MCF 10A (cell line): ENCODE data around the gene EDN1. TPM values are rescaled to one million over a fixed set of nuclear protein-coding genes. Genes with fewer than 3 reads are reported as not detected.

Experiments used
- BruUV-seq: library from RNA; stranded (reverse); fragments of 400-500 nt; replicated peaks from 2 replicates; lab custom pipeline; 2021; lab: Mats Ljungman, UMichigan
- CTCF ChIA-PET: fragments of 300-600 bp; sonication (Branson Sonifier 250); formaldehyde crosslinking; extraction: SDS; loops from one replicate; lab custom pipeline; 2021; ENCODE audit warnings: antibody characterized with exemption, inconsistent platforms; lab: Yijun Ruan, JAX
- POLR2A ChIA-PET: fragments of 300-600, 350-650 bp; sonication (Branson Sonifier 250); formaldehyde crosslinking; extraction: SDS; loops from one replicate; lab custom pipeline; 2020; ENCODE audit warnings: antibody characterized with exemption, inconsistent platforms; lab: Yijun Ruan, JAX
- DNase-seq: peaks from one replicate; pipeline ENCODE4 v3.0.0-alpha.2; 2018; ENCODE audit not compliant: unreplicated experiment
- H3K27ac Mint-ChIP-seq: one replicate; pipeline ENCODE4 v1.8.0; 2022; ENCODE audit warnings: mild to moderate bottlenecking, low read depth, mixed read lengths; ENCODE audit not compliant: unreplicated experiment
- H3K27me3 Mint-ChIP-seq: one replicate; pipeline ENCODE4 v1.8.0; 2022; ENCODE audit warnings: mixed read lengths; ENCODE audit not compliant: insufficient read depth, unreplicated experiment
- H3K36me3 Mint-ChIP-seq: one replicate; pipeline ENCODE4 v1.8.0; 2022; ENCODE audit warnings: mild to moderate bottlenecking, moderate library complexity, mixed read lengths; ENCODE audit not compliant: insufficient read depth, unreplicated experiment
- H3K4me1 Mint-ChIP-seq: one replicate; pipeline ENCODE4 v1.8.0; 2022; ENCODE audit warnings: mixed read lengths; ENCODE audit not compliant: insufficient read depth, unreplicated experiment
- H3K4me3 Mint-ChIP-seq: one replicate; pipeline ENCODE4 v1.8.0; 2022; ENCODE audit warnings: mild to moderate bottlenecking, moderate library complexity, mixed read lengths; ENCODE audit not compliant: unreplicated experiment
- H3K9me3 Mint-ChIP-seq: one replicate; pipeline ENCODE4 v1.8.0; 2022; ENCODE audit warnings: mixed read lengths; ENCODE audit not compliant: unreplicated experiment
- CTCF ChIP-seq: fragments of 200-600 bp; IDR thresholded peaks from one replicate; pipeline ENCODE4 v1.8.0; 2022; ENCODE audit warnings: antibody characterized with exemption, mild to moderate bottlenecking; ENCODE audit not compliant: unreplicated experiment
- intact Hi-C: fragments of 100-400 bp; cut with micrococcal nuclease; formaldehyde crosslinking; loops from 2 replicates; pipeline ENCODE4 v1.14.1; 2022
- total RNA-seq: library from RNA; stranded (reverse); gene quantifications from 2 replicates; pipeline ENCODE4 v1.2.3, GENCODE V29; 2022

The EDN1 gene
- total RNA-seq, 1 experiment from 2014 or later, result 2.7 TPM

GRCh38 chr6:12263403-12263802 lies 26.8 kb upstream of the EDN1 start:
- Mint-ChIP-seq H3K27me3 (no peaks in the 10 kb centered on the region), H3K36me3 (no peaks in the 10 kb centered on the region), H3K9me3 (no peaks in the 10 kb centered on the region), H3K27ac (no peak overlapping the region), H3K4me3 (no peak overlapping the region), H3K4me1 (peaks cover 25% of the 10 kb centered on the region)
- ChIA-PET POLR2A (interaction anchor here (0.6 to 1.1 kb wide), 2 partner anchors 8 to 24 kb away, joined by 3 read pairs; no protein-coding TSS in a partner anchor), CTCF (interaction anchor here (0.7 to 1.7 kb wide), 2 partner anchors 26 to 49 kb away, joined by 3 to 5 read pairs; partner anchors contain the start of gene EDN1)
- BruUV-seq, result no TSS peak
- no peak for DNase-seq
- intact Hi-C loops, result no loop called here
- TF ChIP-seq CTCF, result no peak

GRCh38 chr6:12264671-12265070 lies 25.5 kb upstream of the EDN1 start:
- Mint-ChIP-seq H3K36me3 (no peaks in the 10 kb centered on the region), H3K4me1 (peaks cover 25% of the 10 kb centered on the region), H3K9me3 (no peaks in the 10 kb centered on the region), H3K4me3 (no peak overlapping the region), H3K27ac (no peak overlapping the region), H3K27me3 (no peaks in the 10 kb centered on the region)
- BruUV-seq, result no TSS peak
- intact Hi-C loops, result no loop called here
- no peak for TF ChIP-seq CTCF
- ChIA-PET CTCF (no interaction called here), POLR2A (interaction anchor here (1.1 kb wide), 1 partner anchor 23 kb away, joined by 3 read pairs; no protein-coding TSS in a partner anchor)
- no peak for DNase-seq

- intact Hi-C loops, result no loop called here
- CTCF ChIA-PET, result no interaction called here
Measured at GRCh38 chr6:12265296-12265695, 24.9 kb upstream of the EDN1 start.

GRCh38 chr6:12265791-12266190 lies 24.4 kb upstream of the EDN1 start:
- BruUV-seq, result no TSS peak
- Mint-ChIP-seq H3K4me3 (no peak overlapping the region), H3K9me3 (no peaks in the 10 kb centered on the region), H3K27ac (peak overlapping the region; percentile 1), H3K36me3 (no peaks in the 10 kb centered on the region), H3K27me3 (no peaks in the 10 kb centered on the region), H3K4me1 (peaks cover 25% of the 10 kb centered on the region)
- intact Hi-C loops, result no loop called here
- CTCF ChIA-PET, result interaction anchor here (0.7 kb wide), 1 partner anchor 20 kb away, joined by 3 read pairs; no protein-coding TSS in a partner anchor
- DNase-seq, result peak; percentile 70
- TF ChIP-seq CTCF, result no peak
- POLR2A ChIA-PET, result no interaction called here

More at GRCh38 chr6:12265296-12265695, 24.9 kb upstream of the EDN1 start:
- no peaks in the 10 kb centered on the region for H3K36me3 Mint-ChIP-seq
- no peak for DNase-seq
- TF ChIP-seq CTCF, result no peak
- H3K27me3 Mint-ChIP-seq, result no peaks in the 10 kb centered on the region
- no peaks in the 10 kb centered on the region for H3K9me3 Mint-ChIP-seq
- H3K4me1 Mint-ChIP-seq, result peaks cover 25% of the 10 kb centered on the region
- POLR2A ChIA-PET, result no interaction called here
- no peak overlapping the region for H3K4me3 Mint-ChIP-seq
- no TSS peak for BruUV-seq
- H3K27ac Mint-ChIP-seq, result no peak overlapping the region
